ENCODE results near the gene DENND6B. TPM values are rescaled to one million over a fixed set of nuclear protein-coding genes. Genes with fewer than 3 reads are reported as not detected.

The DENND6B gene
- total RNA-seq, 2 donors from 2014 or later = 2.2 TPM

- H3K9me3 Mint-ChIP-seq = no peaks in the 10 kb centered on the region
- H3K27me3 Mint-ChIP-seq = no peaks in the 10 kb centered on the region
- no peaks in the 10 kb centered on the region for H3K36me3 Mint-ChIP-seq
- no peak overlapping the region for H3K27ac Mint-ChIP-seq
- H3K4me1 Mint-ChIP-seq (ENCODE audit: low read depth in 2 of 2) = peaks cover 0 to 3% of the 10 kb centered on the region in 2 donors
- no peak overlapping the region for H3K4me3 Mint-ChIP-seq
- ATAC-seq (no peak), DNase-seq (ENCODE audit: low spot score) (no peak)
Observed at GRCh38 chr22:50267591-50268390, 59.0 kb downstream of the DENND6B start.

GRCh38 chr22:50266994-50267393 lies 59.8 kb downstream of the DENND6B start:
- no peaks in the 10 kb centered on the region for H3K36me3 Mint-ChIP-seq
- DNase-seq (ENCODE audit: low spot score) (no peak), ATAC-seq (no peak)
- H3K4me3 Mint-ChIP-seq = no peak overlapping the region
- H3K27me3 Mint-ChIP-seq = peaks cover 0 to 5% of the 10 kb centered on the region in 2 donors
- no peak overlapping the region for H3K27ac Mint-ChIP-seq
- no peaks in the 10 kb centered on the region for H3K9me3 Mint-ChIP-seq
- H3K4me1 Mint-ChIP-seq (ENCODE audit: low read depth in 2 of 2) = peaks cover 4 to 6% of the 10 kb centered on the region in 2 donors

DNA sequence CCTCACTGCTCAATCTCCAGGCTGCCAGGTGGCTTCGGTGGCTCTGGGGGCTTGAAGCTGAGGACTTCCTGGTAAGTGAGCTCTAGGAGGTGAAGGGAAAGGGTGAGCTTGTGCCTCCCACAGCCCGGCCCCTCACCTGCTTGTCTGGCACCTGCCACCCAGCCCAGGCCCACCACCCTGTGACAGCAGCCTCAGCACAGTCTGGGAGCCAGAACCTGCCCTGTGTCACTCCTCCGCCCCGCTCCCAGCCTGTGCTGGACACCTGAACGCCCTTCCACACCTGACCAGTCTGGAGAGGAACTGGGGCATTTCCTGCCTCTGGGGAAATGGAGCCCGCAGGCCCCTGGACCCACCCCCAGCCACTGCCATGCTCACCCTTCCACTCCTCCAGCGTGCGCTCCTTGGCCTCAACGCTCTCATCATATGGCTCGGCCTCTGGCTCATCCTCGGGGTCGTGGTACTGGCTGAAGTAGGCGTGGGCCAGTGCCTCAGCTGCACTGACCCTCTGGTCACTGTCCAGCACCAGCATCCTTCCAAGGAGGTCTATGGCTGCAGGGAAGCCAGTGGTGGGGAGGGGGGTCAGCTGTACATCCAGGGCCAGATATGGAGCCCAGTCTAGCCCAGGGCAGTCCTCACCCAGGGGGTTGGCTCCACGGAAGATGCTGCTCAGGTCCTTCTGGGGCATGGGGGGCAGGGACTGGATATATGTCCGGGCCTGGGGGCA lies 61.7 kb downstream of the DENND6B start:
- DNase-seq (ENCODE audit: low spot score) = no peak
- no peak for ATAC-seq
- H3K4me3 Mint-ChIP-seq = no peak overlapping the region
- peaks cover 5 to 7% of the 10 kb centered on the region in 2 donors for H3K4me1 Mint-ChIP-seq (ENCODE audit: low read depth in 2 of 2)
- no peak overlapping the region for H3K27ac Mint-ChIP-seq
- H3K27me3 Mint-ChIP-seq = peaks cover 0 to 5% of the 10 kb centered on the region in 2 donors
- H3K36me3 Mint-ChIP-seq = no peaks in the 10 kb centered on the region
- no peaks in the 10 kb centered on the region for H3K9me3 Mint-ChIP-seq

DNA sequence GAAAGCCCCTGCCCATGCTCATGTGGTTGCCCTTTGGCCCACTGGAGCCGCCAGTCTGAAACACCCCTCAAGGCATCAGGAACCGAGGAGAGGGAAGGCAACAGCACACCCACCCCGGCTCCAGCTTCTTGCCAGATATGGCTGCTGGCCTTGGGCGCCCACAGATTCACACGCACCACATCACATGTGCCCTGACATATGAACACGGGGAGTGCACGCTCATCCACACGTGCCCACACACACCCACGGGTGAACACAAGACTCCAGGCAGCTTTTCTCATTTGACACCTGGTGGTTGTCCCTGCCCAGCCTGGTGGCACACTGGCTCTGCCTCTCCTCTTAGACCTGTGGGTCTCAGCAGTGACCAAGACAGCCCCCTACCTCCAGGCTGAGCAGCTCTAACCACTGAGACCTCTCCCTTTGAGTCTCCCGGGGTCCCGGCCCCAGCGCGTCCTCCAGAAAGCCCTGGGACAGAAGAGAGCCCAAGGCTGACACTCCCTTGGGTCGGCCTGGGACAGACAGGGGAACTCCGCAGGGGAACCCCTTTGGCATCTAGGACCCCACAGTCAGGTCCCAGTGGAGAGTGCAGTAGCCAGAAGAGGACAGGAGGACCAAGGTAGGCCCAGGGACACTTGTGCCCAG lies 62.6 kb downstream of the DENND6B start:
- ATAC-seq (no peak), DNase-seq (ENCODE audit: low spot score) (no peak)

GRCh38 chr22:50262973-50263617 lies 63.7 kb downstream of the DENND6B start:
- Mint-ChIP-seq H3K36me3 (no peaks in the 10 kb centered on the region), H3K4me3 (no peak overlapping the region), H3K9me3 (no peaks in the 10 kb centered on the region), H3K4me1 (ENCODE audit: low read depth in 2 of 2) (peaks cover 4 to 5% of the 10 kb centered on the region in 2 donors), H3K27me3 (peaks cover 0 to 7% of the 10 kb centered on the region in 2 donors), H3K27ac (no peak overlapping the region)
- no peak for DNase-seq (ENCODE audit: low spot score)
- no peak for ATAC-seq

More for the DNA sequence above, 62.6 kb downstream of the DENND6B start:
- H3K4me1 Mint-ChIP-seq (ENCODE audit: low read depth in 2 of 2) = peaks cover 5 to 7% of the 10 kb centered on the region in 2 donors
- H3K36me3 Mint-ChIP-seq = no peaks in the 10 kb centered on the region
- H3K9me3 Mint-ChIP-seq = no peaks in the 10 kb centered on the region
- H3K27ac Mint-ChIP-seq = no peak overlapping the region
- no peak overlapping the region for H3K4me3 Mint-ChIP-seq
- H3K27me3 Mint-ChIP-seq = peaks cover 0 to 5% of the 10 kb centered on the region in 2 donors

- Mint-ChIP-seq H3K36me3 (no peaks in the 10 kb centered on the region), H3K4me3 (peak overlapping the region; percentile 73), H3K27ac (no peak overlapping the region), H3K4me1 (ENCODE audit: low read depth in 2 of 2) (peaks cover 4 to 5% of the 10 kb centered on the region in 2 donors), H3K9me3 (no peaks in the 10 kb centered on the region), H3K27me3 (peaks cover 0 to 7% of the 10 kb centered on the region in 2 donors)
- ATAC-seq (no peak), DNase-seq (ENCODE audit: low spot score) (no peak)
Observed at GRCh38 chr22:50262460-50262911, 64.3 kb downstream of the DENND6B start.

DNA sequence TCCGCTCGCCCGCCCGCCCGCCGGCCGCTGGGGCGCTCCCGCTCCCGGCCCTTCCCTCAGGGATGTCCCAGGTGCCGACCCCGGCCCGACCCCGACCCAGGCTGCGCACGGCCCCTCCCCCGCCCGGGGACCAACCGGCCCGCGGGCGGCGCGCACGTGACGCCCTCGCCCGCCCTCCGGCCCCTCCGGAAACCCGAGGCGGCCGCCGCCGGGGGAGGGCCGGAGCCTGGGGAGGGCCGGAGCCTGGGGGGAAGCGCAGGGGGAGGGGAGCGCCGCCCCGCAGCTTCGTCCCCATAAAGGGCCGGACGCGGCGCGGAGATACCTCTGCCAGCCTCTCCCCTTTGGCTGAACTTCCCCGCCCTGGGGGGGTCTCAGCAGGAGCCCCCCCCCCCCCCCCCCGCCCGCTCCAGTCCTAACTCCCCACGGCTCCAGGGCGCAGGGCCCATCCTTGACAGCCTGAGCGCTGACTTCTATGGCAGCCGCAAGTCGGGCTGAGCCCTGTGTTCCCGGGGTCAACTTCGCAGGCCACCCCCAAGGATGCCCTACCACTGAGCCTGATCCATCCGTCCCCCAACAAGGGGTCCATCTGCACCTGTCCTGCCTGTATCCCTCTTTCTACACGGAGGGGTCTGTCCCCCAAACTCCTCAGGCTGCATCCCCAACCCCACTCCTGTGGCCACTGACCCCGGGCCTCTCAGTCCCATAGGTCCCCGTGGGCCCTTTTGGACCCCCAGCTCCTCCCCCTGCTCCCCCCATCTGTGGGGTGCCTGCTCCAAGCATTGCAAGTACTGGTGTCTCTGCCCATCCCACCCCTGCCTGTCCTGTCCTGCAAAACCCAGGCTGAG lies 65.0 kb downstream of the DENND6B start, which contains the start of gene MAPK12:
Gene MAPK12, minus strand, starts transcription at position 69 of the 845 bp plus-strand sequence. CDS start 174 bp downstream, outside the sequence.
- no peaks in the 10 kb centered on the region for H3K9me3 Mint-ChIP-seq
- no peaks in the 10 kb centered on the region for H3K36me3 Mint-ChIP-seq
- peak within 1 kb of the TSS; percentile 73 for H3K4me3 Mint-ChIP-seq
- peaks cover 4 to 5% of the 10 kb centered on the region in 2 donors for H3K4me1 Mint-ChIP-seq (ENCODE audit: low read depth in 2 of 2)
- H3K27ac Mint-ChIP-seq = no peak within 1 kb of the TSS
- peak; percentile 1 to 25 for ATAC-seq
- peaks cover 0 to 9% of the 10 kb centered on the region in 2 donors for H3K27me3 Mint-ChIP-seq
- no peak for DNase-seq (ENCODE audit: low spot score)

DNA sequence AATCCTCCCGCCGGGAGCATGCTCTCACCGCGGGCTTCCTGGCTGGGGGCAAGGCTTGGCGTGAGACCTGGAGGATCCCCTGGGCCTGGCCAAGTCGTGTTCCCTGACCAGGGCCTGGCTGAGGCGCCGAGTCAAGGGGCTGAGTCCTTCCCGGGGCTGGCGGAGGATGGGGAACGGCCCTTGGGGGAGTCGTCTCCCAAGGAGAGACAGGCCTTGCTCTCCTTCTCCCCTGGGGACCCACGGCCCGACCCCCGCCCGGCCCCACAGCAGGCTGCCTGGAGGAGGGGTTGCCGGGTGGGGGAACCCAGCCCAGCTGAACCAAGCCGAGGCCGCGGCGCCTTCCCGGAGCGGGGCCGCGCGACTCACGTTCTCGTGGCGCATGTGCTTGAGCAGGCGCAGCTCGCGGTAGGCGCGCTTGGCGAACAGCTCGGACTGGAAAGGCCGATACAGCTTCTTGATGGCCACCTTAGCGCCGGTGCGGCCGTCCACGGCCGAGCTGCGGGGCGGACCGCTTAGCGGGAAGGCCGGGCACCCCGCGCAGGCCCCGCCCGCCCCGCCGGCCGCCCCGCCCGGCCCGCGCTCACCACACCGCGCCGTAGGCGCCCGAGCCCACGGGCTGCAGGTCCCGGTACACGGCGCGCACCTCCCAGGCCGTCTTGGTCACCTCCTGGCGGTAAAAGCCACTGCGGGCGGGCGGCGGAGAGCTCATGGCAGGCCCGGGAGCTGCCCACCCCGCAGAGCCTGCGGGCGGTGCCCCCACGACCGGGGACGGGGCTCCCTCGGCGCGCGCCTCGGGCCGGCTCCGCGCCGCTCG lies 65.8 kb downstream of the DENND6B start:
- peaks cover 4 to 5% of the 10 kb centered on the region in 2 donors for H3K4me1 Mint-ChIP-seq (ENCODE audit: low read depth in 2 of 2)
- no peak overlapping the region for H3K27ac Mint-ChIP-seq
- no peaks in the 10 kb centered on the region for H3K36me3 Mint-ChIP-seq
- H3K4me3 Mint-ChIP-seq = no peak overlapping the region
- DNase-seq (ENCODE audit: low spot score) (no peak), ATAC-seq (peak; percentile 32 to 53)
- H3K9me3 Mint-ChIP-seq = no peaks in the 10 kb centered on the region
- peaks cover 0 to 9% of the 10 kb centered on the region in 2 donors for H3K27me3 Mint-ChIP-seq

GRCh38 chr22:50260434-50260800 lies 66.4 kb downstream of the DENND6B start:
- ATAC-seq = no peak
- Mint-ChIP-seq H3K9me3 (no peaks in the 10 kb centered on the region), H3K36me3 (no peaks in the 10 kb centered on the region), H3K4me3 (no peak overlapping the region), H3K4me1 (ENCODE audit: low read depth in 2 of 2) (peaks cover 4 to 5% of the 10 kb centered on the region in 2 donors), H3K27me3 (peaks cover 0 to 9% of the 10 kb centered on the region in 2 donors), H3K27ac (no peak overlapping the region)
- DNase-seq (ENCODE audit: low spot score) = no peak

DNA sequence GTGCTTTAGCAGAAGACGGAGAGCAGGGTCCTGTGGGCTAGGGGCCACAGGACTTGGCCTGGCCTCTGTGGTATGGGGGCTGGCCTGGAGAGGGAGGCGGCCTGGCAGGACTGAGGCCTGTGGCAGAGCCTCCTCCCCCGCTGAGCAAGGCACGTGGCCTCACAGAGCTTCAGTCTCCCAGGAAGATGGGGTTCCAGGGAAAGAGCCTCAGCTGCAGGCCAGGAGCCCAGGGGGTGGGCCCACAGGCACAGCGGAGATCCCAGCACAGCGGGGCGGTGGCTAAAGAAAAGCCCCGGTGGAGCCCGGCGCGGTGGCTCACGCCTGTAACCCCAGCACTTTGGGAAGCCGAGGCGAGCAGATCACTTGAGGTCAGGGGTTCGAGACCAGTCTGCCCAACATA lies 67.5 kb downstream of the DENND6B start:
- Mint-ChIP-seq H3K4me3 (no peak overlapping the region), H3K9me3 (no peaks in the 10 kb centered on the region), H3K36me3 (no peaks in the 10 kb centered on the region), H3K4me1 (ENCODE audit: low read depth in 2 of 2) (peaks cover 4 to 5% of the 10 kb centered on the region in 2 donors), H3K27me3 (peaks cover 0 to 9% of the 10 kb centered on the region in 2 donors), H3K27ac (no peak overlapping the region)
- ATAC-seq (no peak), DNase-seq (ENCODE audit: low spot score) (no peak)

All from natural killer cell treated with Interleukin-12 subunit alpha and Interleukin-12 subunit beta and Interleukin-15 and Interleukin-18, amount 100 ng/mL, for 72 hours (primary cell).